ENCODE measurements around the gene CCDC68. TPM values are rescaled to one million over a fixed set of nuclear protein-coding genes. Genes with fewer than 3 reads are reported as not detected.

The CCDC68 gene
- total and polyA plus RNA-seq, 2 of the 8 experiments (the other 6 are each of a cell fraction or from before 2014, with no cell fraction given), result 0.06 to 0.80 TPM

DNA sequence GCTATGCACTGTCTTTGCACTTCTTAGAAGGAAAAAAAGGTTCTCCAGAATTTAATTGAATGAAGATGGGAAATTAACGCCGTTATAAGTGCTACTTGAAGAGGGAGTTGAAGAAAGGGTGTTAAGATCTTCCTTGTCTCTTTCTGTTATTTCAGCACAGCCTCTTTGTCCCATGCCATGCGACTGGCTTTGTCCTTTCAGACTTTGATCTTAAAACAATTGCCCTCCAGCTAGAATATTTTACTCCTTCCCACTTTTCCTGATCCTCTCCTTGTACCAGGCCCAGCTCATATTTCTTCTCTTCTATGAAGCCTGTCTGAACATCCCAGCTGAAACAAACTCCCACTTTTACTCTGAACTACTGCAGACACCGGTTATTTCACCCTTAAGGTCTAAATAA lies 79.6 kb downstream of the CCDC68 start:
- H2BK12ac ChIP-seq (ENCODE audit: low read depth, low read length), result no peak overlapping the region
- H3K79me2 ChIP-seq (ENCODE audit: control insufficient read depth in 1 of 2, insufficient read depth in 2 of 2, low read length in 2 of 2), result no peaks in the 10 kb centered on the region
- no peaks in the 10 kb centered on the region for H3K79me1 ChIP-seq (ENCODE audit: low read depth, low read length)
- H4K5ac ChIP-seq (ENCODE audit: insufficient read length, low read depth, low read length), result no peak overlapping the region
- TF ChIP-seq SIRT6 (IDR thresholded peaks at IDR 0.05; ENCODE audit: low read length), result no peak
- TF ChIP-seq BRCA1 (IDR thresholded peaks at IDR 0.05; ENCODE audit: low read depth, low read length), result no peak
- no peak for TF ChIP-seq BACH1 (IDR thresholded peaks at IDR 0.05; ENCODE audit: low read length)
- no peak for TF ChIP-seq KDM4A (IDR thresholded peaks at IDR 0.05; ENCODE audit: low read depth, low read length, severe bottlenecking)
- no peak for TF ChIP-seq TAF1 (IDR thresholded peaks at IDR 0.05; ENCODE audit: low read depth, low read length)
- TF ChIP-seq TCF12 (IDR thresholded peaks at IDR 0.05; ENCODE audit: low read depth, low read length), result no peak
- TF ChIP-seq GTF2F1 (IDR thresholded peaks at IDR 0.05; ENCODE audit: borderline replicate concordance, low read depth, low read length), result no peak
- no peak for TF ChIP-seq CBX5 (IDR thresholded peaks at IDR 0.05; ENCODE audit: low read depth, low read length)
- TF ChIP-seq, protein P1, sequence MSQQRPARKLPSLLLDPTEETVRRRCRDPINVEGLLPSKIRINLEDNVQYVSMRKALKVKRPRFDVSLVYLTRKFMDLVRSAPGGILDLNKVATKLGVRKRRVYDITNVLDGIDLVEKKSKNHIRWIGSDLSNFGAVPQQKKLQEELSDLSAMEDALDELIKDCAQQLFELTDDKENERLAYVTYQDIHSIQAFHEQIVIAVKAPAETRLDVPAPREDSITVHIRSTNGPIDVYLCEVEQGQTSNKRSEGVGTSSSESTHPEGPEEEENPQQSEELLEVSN (IDR thresholded peaks at IDR 0.05), result no peak
- TF ChIP-seq, protein P2, sequence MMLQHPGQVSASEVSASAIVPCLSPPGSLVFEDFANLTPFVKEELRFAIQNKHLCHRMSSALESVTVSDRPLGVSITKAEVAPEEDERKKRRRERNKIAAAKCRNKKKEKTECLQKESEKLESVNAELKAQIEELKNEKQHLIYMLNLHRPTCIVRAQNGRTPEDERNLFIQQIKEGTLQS (IDR thresholded peaks at IDR 0.05; ENCODE audit: insufficient read depth, low read depth, low read length), result no peak
- TF ChIP-seq TEAD4 (IDR thresholded peaks at IDR 0.05; ENCODE audit: low read depth, low read length), result no peak
- H3K27me3 ChIP-seq (replicated peaks in 1 of 4; ENCODE audit: control insufficient read depth in 3 of 4, extremely low read depth in 1 of 4, insufficient read depth in 3 of 4, low read length in 3 of 4), result peaks cover 0 to 3% (median 2%) of the 10 kb centered on the region in 4 experiments; a peak in 2 of 7 replicates
- H2BK5ac ChIP-seq (ENCODE audit: low read depth, low read length), result no peak overlapping the region
- H3K4me2 ChIP-seq (ENCODE audit: insufficient read depth in 1 of 2, low read depth in 2 of 2, low read length in 2 of 2), result no peak overlapping the region
- no peaks in the 10 kb centered on the region for H3K36me3 ChIP-seq (ENCODE audit: control insufficient read depth in 2 of 4, insufficient read depth in 4 of 4, low read length in 3 of 4)
- H4K91ac ChIP-seq (replicated peaks; ENCODE audit: insufficient read length, low read length), result no peak overlapping the region
- no peaks in the 10 kb centered on the region for H3K4me1 ChIP-seq (replicated peaks in 1 of 4; ENCODE audit: control insufficient read depth in 3 of 4, insufficient read depth in 4 of 4, low read length in 3 of 4)
- no peak for DNase-seq (ENCODE audit: low read depth in 1 of 2, low spot score in 2 of 2)
- 87% methylated on average over 4 of the region's 4 CpGs; no CpG with 5 or more reads in 1 of the 2 experiments for WGBS, 2 experiments (ENCODE audit: extremely low coverage in 1 of 2, insufficient coverage in 1 of 2, insufficient read length in 1 of 2, insufficient replicate concordance in 2 of 2, low coverage in 1 of 2, low lambda C conversion rate in 2 of 2, missing lambda C conversion rate in 1 of 2)
- no peak overlapping the region for H2AFZ ChIP-seq (ENCODE audit: low read length)
- no peaks in the 10 kb centered on the region for H3K23me2 ChIP-seq (ENCODE audit: low read depth, low read length)
- no peak overlapping the region for H3K18ac ChIP-seq (ENCODE audit: extremely low read depth, low read length)
- H3K23ac ChIP-seq (ENCODE audit: insufficient read length), result no peak overlapping the region
- CTCF ChIA-PET (ENCODE audit: partially characterized antibody), result no interaction called here
- FAIRE-seq, result no peak
- no peak overlapping the region for H2BK15ac ChIP-seq (ENCODE audit: low read length)
- H3K56ac ChIP-seq (replicated peaks; ENCODE audit: insufficient read length, low read depth, low read length), result no peak overlapping the region
- no peak overlapping the region for H3K14ac ChIP-seq (ENCODE audit: insufficient read length)
- H3K9ac ChIP-seq (replicated peaks in 1 of 4; ENCODE audit: extremely low read depth in 1 of 4, low read depth in 3 of 4, low read length in 3 of 4), result no peak overlapping the region
- H3K4me3 ChIP-seq (ENCODE audit: extremely low read depth in 1 of 4, insufficient read depth in 2 of 4, low read depth in 3 of 4, low read length in 4 of 4), result no peak overlapping the region
- H3K9me3 ChIP-seq (ENCODE audit: insufficient read depth in 2 of 2, low read depth in 1 of 2, low read length in 1 of 2), result no peaks in the 10 kb centered on the region
- H2AK5ac ChIP-seq (ENCODE audit: low read depth, low read length), result no peak overlapping the region
- no peak overlapping the region for H3K4ac ChIP-seq (replicated peaks; ENCODE audit: insufficient read length, low read depth, low read length)
- no peak overlapping the region for H2BK120ac ChIP-seq (replicated peaks; ENCODE audit: low read depth, low read length)
- no peak overlapping the region for H4K8ac ChIP-seq (ENCODE audit: extremely low read depth, insufficient read depth, low read length)
- POLR2A ChIA-PET (ENCODE audit: partially characterized antibody), result interaction anchor here (0.6 kb wide), 1 partner anchor 235 kb away, joined by 3 read pairs; no protein-coding TSS in a partner anchor
- H2BK20ac ChIP-seq (ENCODE audit: low read length), result no peak overlapping the region
- no peaks in the 10 kb centered on the region for H4K20me1 ChIP-seq (replicated peaks in 1 of 2; ENCODE audit: control insufficient read depth in 1 of 2, insufficient read depth in 2 of 2, low read length in 2 of 2)
- H3K27ac ChIP-seq (ENCODE audit: low read depth, low read length), result no peak overlapping the region

Data from H1 (cell line).